ENCODE results near the gene EFCAB7.

The EFCAB7 gene

GRCh38 chr1:63621698-63622097, 98.4 kb downstream of the EFCAB7 start:
- no peak for TF ChIP-seq FOXP2 (optimal IDR thresholded peaks at IDR 0.05; ENCODE audit: borderline replicate concordance, extremely low read depth, extremely low read length, insufficient read depth)
- TF ChIP-seq POLR2AphosphoS5 (IDR thresholded peaks at IDR 0.05; ENCODE audit: low read depth, low read length), result no peak
- no peak for TF ChIP-seq REST (IDR thresholded peaks at IDR 0.05; ENCODE audit: insufficient read depth in 1 of 2, low read depth in 2 of 2, low read length in 2 of 2)
- no peak for TF ChIP-seq SIN3A (IDR thresholded peaks at IDR 0.05; ENCODE audit: borderline replicate concordance, insufficient read depth, low read length)
- no peak for TF ChIP-seq TAF1 (IDR thresholded peaks at IDR 0.05; ENCODE audit: borderline replicate concordance, insufficient read depth, low read length)
